Lower lobe of right lung (tissue), 2 donors: ENCODE data around the gene NGF. TPM values are rescaled to one million over a fixed set of nuclear protein-coding genes. Genes with fewer than 3 reads are reported as not detected.

Experiments
- ATAC-seq, 2 donors: fragments of 200-7000 bp; cut with Tn5 transposase; one replicate each; pipeline ENCODE4 v1.9.1; 2020 to 2022; ENCODE audit warnings: mild to moderate bottlenecking in 2 of 2, moderate library complexity in 2 of 2
- DNase-seq: peaks from one replicate; pipeline ENCODE4 v3.0.0-alpha.2; 2020
- H3K27ac ChIP-seq: fragments of 200-600 bp; one replicate; pipeline ENCODE4 v1.8.0; 2022
- H3K27me3 ChIP-seq: fragments of 200-600 bp; one replicate; pipeline ENCODE4 v1.8.0; 2022; ENCODE audit warnings: low read depth
- H3K36me3 ChIP-seq: fragments of 200-600 bp; one replicate; pipeline ENCODE4 v1.8.0; 2022; ENCODE audit warnings: mild to moderate bottlenecking
- H3K4me1 ChIP-seq: fragments of 200-600 bp; one replicate; pipeline ENCODE4 v1.8.0; 2022
- H3K4me3 ChIP-seq: fragments of 200-600 bp; one replicate; pipeline ENCODE4 v1.8.0; 2022; ENCODE audit warnings: mild to moderate bottlenecking
- H3K9me3 ChIP-seq: fragments of 200-600 bp; one replicate; pipeline ENCODE4 v1.8.0; 2022
- intact Hi-C: fragments of 100-400 bp; cut with DNase I; formaldehyde crosslinking; loops from one replicate; pipeline ENCODE4 v1.11.0; 2022
- total RNA-seq: library from RNA; stranded (reverse); fragmentation: NEBNext Ultra II Directional; extraction: Animal tissue kit (Norgen Biotek cat#: 25700); gene quantifications from one replicate; pipeline ENCODE4 v1.2.1, GENCODE V29; 2021
- TF ChIP-seq, protein P1 (sequence below): fragments of 200-600 bp; IDR thresholded peaks from one replicate; pipeline ENCODE4 v1.8.0; 2022; ENCODE audit warnings: antibody characterized with exemption, mild to moderate bottlenecking
- donor health status: DM: no; HTN: yes; CAD: no; lungs with severe emphysema.

The NGF gene
- total RNA-seq, 1 donor from 2014 or later: 0.97 TPM

DNA sequence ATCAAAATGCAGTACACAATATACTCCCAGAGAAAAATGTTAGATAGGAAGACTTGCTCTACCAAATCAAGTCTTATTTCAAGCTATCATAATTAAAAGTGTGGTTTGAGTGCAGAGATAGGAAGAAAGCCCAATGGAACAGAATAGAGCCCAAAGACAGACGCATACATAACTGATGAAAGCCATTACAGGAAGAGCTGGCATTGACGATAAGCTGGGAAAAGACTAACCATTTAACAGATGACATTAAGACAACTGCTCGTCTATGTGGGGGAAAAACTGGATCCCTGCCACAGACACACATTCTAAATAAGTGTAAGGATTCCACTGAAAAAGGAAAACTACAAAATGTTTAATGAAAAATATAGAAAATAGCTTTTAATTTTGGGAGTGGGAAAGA, 85.5 kb downstream of the NGF start:
- intact Hi-C loops: no loop called here
- TF ChIP-seq, protein P1, sequence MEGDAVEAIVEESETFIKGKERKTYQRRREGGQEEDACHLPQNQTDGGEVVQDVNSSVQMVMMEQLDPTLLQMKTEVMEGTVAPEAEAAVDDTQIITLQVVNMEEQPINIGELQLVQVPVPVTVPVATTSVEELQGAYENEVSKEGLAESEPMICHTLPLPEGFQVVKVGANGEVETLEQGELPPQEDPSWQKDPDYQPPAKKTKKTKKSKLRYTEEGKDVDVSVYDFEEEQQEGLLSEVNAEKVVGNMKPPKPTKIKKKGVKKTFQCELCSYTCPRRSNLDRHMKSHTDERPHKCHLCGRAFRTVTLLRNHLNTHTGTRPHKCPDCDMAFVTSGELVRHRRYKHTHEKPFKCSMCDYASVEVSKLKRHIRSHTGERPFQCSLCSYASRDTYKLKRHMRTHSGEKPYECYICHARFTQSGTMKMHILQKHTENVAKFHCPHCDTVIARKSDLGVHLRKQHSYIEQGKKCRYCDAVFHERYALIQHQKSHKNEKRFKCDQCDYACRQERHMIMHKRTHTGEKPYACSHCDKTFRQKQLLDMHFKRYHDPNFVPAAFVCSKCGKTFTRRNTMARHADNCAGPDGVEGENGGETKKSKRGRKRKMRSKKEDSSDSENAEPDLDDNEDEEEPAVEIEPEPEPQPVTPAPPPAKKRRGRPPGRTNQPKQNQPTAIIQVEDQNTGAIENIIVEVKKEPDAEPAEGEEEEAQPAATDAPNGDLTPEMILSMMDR: no peak
- Histone ChIP-seq H3K4me1 (no peaks in the 10 kb centered on the region), H3K27ac (no peak overlapping the region), H3K9me3 (peaks cover 2% of the 10 kb centered on the region), H3K36me3 (no peaks in the 10 kb centered on the region), H3K27me3 (no peaks in the 10 kb centered on the region), H3K4me3 (no peak overlapping the region)
- ATAC-seq: no peak
- no peak for DNase-seq

DNA sequence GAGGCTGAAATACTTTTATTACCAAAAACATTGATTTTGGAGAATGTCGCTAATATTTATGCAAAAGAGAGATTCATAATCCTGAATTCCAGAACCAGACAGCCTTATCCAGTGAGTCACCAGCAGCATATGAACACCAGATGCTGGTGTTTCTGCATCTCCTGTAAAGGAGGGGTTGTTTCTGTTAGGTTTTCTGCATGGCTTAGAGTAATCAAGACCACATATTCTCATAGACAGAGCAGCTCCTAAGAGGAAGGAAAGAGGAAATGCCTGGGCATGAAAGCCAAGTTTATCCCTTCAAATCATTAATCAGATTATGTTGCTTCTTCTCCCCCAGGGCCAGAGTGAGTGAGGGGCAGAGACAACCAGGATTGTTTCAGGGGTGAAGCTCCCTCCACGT, 86.2 kb downstream of the NGF start:
- no peaks in the 10 kb centered on the region for H3K27me3 ChIP-seq
- DNase-seq: no peak
- intact Hi-C loops: no loop called here
- TF ChIP-seq, protein P1: no peak
- H3K36me3 ChIP-seq: no peaks in the 10 kb centered on the region
- no peaks in the 10 kb centered on the region for H3K9me3 ChIP-seq
- no peak overlapping the region for H3K4me3 ChIP-seq
- H3K27ac ChIP-seq: no peak overlapping the region
- H3K4me1 ChIP-seq: no peaks in the 10 kb centered on the region
- no peak for ATAC-seq

DNA sequence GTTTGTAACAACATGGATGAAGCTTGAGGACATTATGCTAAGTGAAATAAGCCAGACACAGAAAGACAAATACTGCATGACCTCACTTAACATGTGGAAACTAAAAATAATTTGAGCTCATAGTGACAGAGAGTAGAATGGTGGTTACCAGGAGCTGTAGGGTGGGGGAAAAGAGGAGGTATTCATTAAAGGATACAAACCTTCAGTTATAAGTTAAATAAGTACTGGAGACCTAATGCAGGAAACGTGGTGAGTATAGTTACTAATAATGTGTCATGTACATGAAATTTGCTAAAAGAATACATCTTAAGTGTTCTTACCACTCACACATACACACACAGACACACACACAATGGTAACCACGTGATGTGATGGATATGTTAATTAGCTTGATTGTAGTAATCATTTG, 86.7 kb downstream of the NGF start:
- intact Hi-C loops: no loop called here
- no peak for ATAC-seq

DNA sequence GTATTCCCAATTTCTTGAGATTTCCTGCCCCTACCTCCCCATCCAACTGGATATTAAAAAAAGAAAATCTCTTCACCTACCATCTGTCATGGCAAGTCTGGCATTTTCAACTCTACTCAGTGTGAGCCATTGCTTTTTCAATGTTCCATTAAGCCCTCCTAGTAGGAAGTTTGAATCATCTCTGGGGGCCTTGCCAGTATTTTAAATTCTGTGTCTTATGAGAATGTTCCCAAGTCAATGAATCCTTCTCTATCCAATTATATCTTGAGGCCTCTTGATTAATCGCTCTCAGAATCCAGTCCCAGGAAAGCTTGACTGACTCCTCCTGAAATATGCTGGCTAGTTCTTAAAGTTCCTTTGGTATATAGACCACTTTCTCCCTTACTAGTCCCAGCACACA, 91.5 kb downstream of the NGF start:
- Histone ChIP-seq H3K27me3 (no peaks in the 10 kb centered on the region), H3K36me3 (no peaks in the 10 kb centered on the region), H3K4me3 (no peak overlapping the region), H3K27ac (no peak overlapping the region), H3K9me3 (peaks cover 9% of the 10 kb centered on the region), H3K4me1 (no peaks in the 10 kb centered on the region)
- TF ChIP-seq, protein P1: no peak
- DNase-seq (no peak), ATAC-seq (no peak)
- intact Hi-C loops: no loop called here

More for the DNA sequence above, 86.7 kb downstream of the NGF start:
- no peaks in the 10 kb centered on the region for H3K27me3 ChIP-seq
- H3K4me1 ChIP-seq: no peaks in the 10 kb centered on the region
- no peak overlapping the region for H3K4me3 ChIP-seq
- TF ChIP-seq, protein P1: no peak
- DNase-seq: no peak
- no peaks in the 10 kb centered on the region for H3K36me3 ChIP-seq
- no peaks in the 10 kb centered on the region for H3K9me3 ChIP-seq
- no peak overlapping the region for H3K27ac ChIP-seq

DNA sequence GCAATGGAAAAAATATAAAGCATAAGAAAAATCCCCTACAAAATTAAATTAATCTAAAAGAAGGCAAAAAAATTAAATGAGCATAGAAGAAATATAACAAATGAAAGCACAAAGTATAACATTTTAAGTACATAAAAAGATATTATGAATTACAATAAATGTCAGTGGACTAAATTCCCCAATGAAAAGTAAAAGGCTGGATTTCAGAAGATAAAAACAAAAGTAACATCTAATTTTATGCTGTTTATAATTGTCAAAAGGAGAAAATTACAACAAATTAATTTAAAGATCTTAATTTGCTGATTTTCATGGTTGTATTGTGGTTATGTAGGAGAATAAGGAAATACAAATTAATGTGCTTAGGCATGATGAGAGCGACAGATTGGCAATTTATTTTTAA, 92.8 kb downstream of the NGF start:
- no peak overlapping the region for H3K4me3 ChIP-seq
- intact Hi-C loops: no loop called here
- no peaks in the 10 kb centered on the region for H3K36me3 ChIP-seq
- H3K4me1 ChIP-seq: no peaks in the 10 kb centered on the region
- H3K27ac ChIP-seq: no peak overlapping the region
- no peak for ATAC-seq
- H3K9me3 ChIP-seq: peaks cover 9% of the 10 kb centered on the region
- DNase-seq: no peak
- H3K27me3 ChIP-seq: no peaks in the 10 kb centered on the region
- TF ChIP-seq, protein P1: no peak

DNA sequence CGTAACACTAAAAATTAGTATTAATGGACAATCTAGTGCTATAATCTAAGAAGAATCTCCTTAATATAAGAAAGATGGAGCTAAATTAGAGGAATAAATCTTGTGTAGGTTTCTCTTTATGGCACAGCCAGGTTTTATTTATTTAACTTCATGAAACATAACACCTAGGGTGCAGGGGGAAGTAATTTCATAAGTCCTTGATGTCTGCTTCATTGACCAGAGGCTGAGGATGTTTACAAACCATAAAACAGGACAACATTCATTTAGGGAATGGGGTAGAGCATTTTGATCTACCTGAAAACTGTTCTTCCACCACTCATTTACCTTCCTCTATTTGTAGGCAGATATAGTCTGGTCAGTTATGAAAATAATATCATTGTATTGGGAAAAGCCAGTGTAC, 95.5 kb downstream of the NGF start:
- no peaks in the 10 kb centered on the region for H3K4me1 ChIP-seq
- no peak overlapping the region for H3K27ac ChIP-seq
- intact Hi-C loops: no loop called here

More for the DNA sequence above, 95.5 kb downstream of the NGF start:
- no peaks in the 10 kb centered on the region for H3K27me3 ChIP-seq
- H3K9me3 ChIP-seq: peaks cover 9% of the 10 kb centered on the region
- no peak for DNase-seq
- no peaks in the 10 kb centered on the region for H3K36me3 ChIP-seq
- TF ChIP-seq, protein P1: no peak
- no peak overlapping the region for H3K4me3 ChIP-seq
- ATAC-seq: no peak
